Measurements from ENCODE around the gene ZNF740.
"Not testable (repeated sequence)": the region's sequence is repeated elsewhere in the genome, so short reads cannot be mapped to it uniquely, and the experiment has no call there.

The ZNF740 gene

DNA sequence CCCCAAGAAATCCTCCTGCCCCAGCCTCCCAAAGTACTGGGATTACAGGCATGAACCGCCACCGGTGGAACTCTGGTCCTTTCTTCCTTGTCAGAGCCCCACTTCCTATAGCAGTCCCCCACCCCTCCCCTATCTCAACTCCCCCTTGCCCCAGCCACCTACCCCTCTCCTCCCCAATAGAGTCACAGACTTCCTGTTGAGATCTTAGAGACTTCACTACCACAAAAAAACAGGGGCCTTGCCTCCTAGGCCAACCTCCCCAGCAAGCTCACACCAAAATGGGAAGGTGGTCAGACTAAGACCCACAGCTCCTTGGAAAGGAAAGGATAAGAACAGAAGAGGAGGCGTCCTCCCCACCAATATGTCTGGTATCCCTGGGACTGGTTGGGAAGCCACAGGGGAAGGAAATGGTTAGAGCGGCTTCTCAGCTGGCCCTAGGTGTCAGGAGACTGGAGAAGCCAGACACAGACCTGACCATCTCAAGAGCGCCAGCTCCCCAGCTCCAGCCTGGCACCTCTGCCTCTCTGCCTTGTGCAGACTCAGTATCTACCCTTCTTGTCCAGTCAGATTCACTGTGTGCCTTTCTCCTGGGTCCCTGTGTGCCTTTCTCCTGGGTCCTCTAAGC is 18.1 kb downstream of the ZNF740 start:
- TF ChIP-seq, protein P1, sequence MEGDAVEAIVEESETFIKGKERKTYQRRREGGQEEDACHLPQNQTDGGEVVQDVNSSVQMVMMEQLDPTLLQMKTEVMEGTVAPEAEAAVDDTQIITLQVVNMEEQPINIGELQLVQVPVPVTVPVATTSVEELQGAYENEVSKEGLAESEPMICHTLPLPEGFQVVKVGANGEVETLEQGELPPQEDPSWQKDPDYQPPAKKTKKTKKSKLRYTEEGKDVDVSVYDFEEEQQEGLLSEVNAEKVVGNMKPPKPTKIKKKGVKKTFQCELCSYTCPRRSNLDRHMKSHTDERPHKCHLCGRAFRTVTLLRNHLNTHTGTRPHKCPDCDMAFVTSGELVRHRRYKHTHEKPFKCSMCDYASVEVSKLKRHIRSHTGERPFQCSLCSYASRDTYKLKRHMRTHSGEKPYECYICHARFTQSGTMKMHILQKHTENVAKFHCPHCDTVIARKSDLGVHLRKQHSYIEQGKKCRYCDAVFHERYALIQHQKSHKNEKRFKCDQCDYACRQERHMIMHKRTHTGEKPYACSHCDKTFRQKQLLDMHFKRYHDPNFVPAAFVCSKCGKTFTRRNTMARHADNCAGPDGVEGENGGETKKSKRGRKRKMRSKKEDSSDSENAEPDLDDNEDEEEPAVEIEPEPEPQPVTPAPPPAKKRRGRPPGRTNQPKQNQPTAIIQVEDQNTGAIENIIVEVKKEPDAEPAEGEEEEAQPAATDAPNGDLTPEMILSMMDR (IDR thresholded peaks at IDR 0.05; ENCODE audit: low read depth, low read length) = no peak
- no peak overlapping the region for H3K4me3 ChIP-seq (ENCODE audit: low read depth, low read length)
- in situ Hi-C loops (cut with HindIII; ENCODE audit: low sequenced_read_pairs) = no loop called here
- DNase-seq (ENCODE audit: low read depth, low spot score) = no peak

- no peak overlapping the region for H3K4me3 ChIP-seq (ENCODE audit: low read depth, low read length)
- no peak for DNase-seq (ENCODE audit: low read depth, low spot score)
- in situ Hi-C loops (cut with HindIII; ENCODE audit: low sequenced_read_pairs) = no loop called here
- TF ChIP-seq, protein P1 (IDR thresholded peaks at IDR 0.05; ENCODE audit: low read depth, low read length) = no peak
Observed at GRCh38 chr12:53199700-53200099, 19.2 kb downstream of the ZNF740 start.

- H3K4me3 ChIP-seq (ENCODE audit: low read depth, low read length) = no peak overlapping the region
- TF ChIP-seq, protein P1 (IDR thresholded peaks at IDR 0.05; ENCODE audit: low read depth, low read length) = no peak
- no peak for DNase-seq (ENCODE audit: low read depth, low spot score)
- in situ Hi-C loops (cut with HindIII; ENCODE audit: low sequenced_read_pairs) = no loop called here
Observed at GRCh38 chr12:53200107-53200457, 19.6 kb downstream of the ZNF740 start.

- no peak for DNase-seq (ENCODE audit: low read depth, low spot score)
- no peak overlapping the region for H3K4me3 ChIP-seq (ENCODE audit: low read depth, low read length)
- TF ChIP-seq, protein P1 (IDR thresholded peaks at IDR 0.05; ENCODE audit: low read depth, low read length) = no peak
- in situ Hi-C loops (cut with HindIII; ENCODE audit: low sequenced_read_pairs) = no loop called here
Observed at GRCh38 chr12:53200458-53201176, 20.1 kb downstream of the ZNF740 start.

- TF ChIP-seq, protein P1 (IDR thresholded peaks at IDR 0.05; ENCODE audit: low read depth, low read length) = no peak
- DNase-seq (ENCODE audit: low read depth, low spot score) = peak; percentile 52
- in situ Hi-C loops (cut with HindIII; ENCODE audit: low sequenced_read_pairs) = no loop called here
- no peak overlapping the region for H3K4me3 ChIP-seq (ENCODE audit: low read depth, low read length)
Observed at GRCh38 chr12:53201177-53201541, 20.6 kb downstream of the ZNF740 start.

DNA sequence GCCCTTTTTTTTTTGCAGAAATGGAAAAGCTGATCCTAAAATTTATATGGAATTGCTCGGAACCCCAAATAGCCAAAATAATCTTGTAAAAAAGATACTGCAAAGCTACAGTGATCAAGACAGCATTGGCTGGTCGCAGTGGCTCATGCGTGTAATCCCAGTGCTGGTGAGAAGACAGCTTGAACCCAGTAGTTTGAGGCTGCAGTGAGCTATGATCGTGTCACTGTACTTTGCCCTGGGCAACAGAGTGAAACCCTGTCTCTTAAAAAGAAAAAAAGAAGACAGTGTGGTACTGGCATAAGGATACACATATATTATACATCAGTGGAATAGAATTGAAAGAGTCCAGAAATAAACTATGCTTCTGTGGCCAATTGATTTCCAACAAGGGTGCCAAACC is 21.1 kb downstream of the ZNF740 start:
- in situ Hi-C loops (cut with HindIII; ENCODE audit: low sequenced_read_pairs) = no loop called here
- no peak overlapping the region for H3K4me3 ChIP-seq (ENCODE audit: low read depth, low read length)
- TF ChIP-seq, protein P1 (IDR thresholded peaks at IDR 0.05; ENCODE audit: low read depth, low read length) = no peak
- no peak for DNase-seq (ENCODE audit: low read depth, low spot score)

DNA sequence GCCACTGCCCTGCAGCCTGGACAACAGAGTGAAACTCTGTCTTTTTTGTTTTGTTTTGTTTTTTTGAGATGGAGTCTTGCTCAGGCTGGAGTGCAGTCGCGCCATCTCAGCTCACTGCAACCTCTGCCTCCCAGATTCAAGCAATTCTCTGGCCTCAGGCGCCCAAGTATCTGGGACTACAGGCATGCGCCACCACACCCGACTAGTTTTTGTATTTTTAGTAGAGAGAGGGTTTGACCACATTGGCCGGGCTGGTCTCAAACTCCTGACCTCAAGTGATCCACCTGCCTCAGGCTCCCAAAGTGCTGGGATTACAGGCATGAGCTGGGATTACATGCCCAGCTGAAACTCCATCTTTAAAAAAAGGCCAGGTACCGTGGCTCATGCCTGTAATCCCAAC is 21.8 kb downstream of the ZNF740 start:
- H3K4me3 ChIP-seq (ENCODE audit: low read depth, low read length); in situ Hi-C loops (cut with HindIII; ENCODE audit: low sequenced_read_pairs); DNase-seq (ENCODE audit: low read depth, low spot score): not testable (repeated sequence)

All from astrocyte of the spinal cord (primary cell).